HG02763 (cell line): ENCODE measurements around the gene SPRYD4.
"Not testable (repeated sequence)": the region's sequence is repeated elsewhere in the genome, so short reads cannot be mapped to it uniquely, and the experiment has no call there.

Experiments
- ATAC-seq: cut with Tn5 transposase; IDR thresholded peaks from one replicate; pipeline ENCODE4 v1.9.1; 2021; ENCODE audit warnings: mild to moderate bottlenecking, moderate library complexity; ENCODE audit not compliant: unreplicated experiment

The SPRYD4 gene

DNA sequence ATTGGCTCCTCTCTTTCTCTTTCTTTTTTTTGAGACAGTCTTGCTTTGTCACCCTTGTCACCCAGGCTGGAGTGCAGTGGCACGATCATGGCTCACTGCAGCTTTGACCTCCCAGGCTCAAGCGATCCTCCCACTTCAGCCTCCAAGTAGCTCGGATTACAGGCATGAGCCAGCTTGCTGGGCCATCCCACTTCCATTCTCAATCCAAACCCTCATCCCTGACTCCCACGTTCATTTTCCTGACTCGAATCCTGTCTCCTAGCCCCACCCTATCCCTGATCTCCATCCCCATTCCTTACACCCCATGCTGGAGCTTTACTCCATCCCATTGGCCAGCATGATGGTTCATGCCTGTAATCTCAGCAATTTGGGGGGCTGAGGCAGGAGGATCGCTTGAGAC is 7.8 kb downstream of the SPRYD4 start:
- ATAC-seq, result no peak

DNA sequence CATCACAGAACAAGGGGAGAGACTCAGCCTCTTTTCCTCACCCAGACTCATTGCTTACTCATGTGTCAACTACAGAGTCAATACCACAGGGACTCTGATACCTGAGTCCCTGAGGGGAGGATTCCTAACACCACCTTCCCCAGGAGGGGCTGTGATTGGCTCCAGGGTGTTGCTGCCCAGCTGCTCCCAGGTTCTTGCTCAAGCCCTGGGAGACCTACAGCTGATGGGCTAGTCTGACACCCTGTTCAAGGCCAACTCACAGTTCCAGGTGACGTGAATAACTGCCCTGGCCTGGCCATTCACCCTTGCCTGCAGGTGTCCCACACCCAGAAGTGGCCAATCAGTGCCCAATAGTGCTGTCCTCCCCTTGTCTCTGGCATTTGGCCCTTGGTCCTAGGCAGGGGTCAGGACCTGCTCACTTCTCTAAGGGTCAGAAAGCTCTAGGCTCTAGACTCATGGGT is 8.6 kb downstream of the SPRYD4 start:
- ATAC-seq, result no peak

DNA sequence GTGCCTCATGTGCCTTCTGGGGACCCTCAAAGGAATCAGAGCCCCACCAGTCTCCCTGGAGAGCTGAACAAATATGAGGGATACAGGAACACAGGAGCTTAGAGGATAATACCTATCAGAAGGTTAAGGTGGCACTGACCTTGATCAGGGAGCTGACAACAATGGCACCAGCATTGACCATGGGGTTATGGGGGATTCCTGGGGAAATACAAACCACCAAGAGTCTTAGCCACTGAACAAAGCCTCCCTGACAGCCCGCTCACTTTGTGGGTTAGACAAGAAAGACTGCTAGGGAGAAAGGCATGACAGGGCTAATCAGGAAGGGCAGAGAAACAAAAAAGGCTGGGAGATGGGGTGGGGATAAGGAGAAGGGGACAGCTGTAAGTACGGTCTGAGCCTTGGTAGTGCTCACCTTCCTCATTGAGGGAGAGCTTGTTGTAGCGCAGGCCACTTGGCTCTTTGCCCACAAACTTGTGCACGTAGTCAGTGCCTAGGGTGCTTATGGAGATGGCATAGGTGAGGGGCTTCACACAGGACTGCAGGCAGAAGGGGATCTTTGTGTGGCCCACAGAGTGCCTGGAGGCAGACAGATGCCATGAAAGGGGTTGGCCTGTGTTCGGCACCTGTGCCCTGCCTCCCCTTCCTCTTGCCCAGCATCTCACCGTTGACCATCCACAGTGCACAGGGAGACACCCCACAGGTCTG is 9.3 kb downstream of the SPRYD4 start:
- no peak for ATAC-seq

DNA sequence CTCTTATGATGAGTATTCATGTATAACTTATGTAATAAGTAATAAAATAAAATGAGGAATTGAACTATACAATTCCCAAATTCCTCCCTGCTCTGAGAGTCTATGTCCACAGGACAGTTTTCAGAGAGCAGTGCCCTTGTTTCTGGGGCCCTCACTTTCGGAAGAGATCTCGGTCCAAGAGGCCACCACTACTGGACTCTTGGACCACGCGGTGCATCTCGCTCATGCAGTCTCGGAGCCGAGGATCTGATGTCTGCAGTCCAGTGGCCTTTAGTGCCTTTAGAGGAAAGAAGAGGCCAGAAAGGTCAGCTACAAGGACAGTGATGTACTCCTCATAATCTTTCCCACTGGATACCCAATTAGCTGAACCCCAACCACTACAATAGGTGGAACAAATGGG is 11.2 kb downstream of the SPRYD4 start:
- ATAC-seq, result no peak

DNA sequence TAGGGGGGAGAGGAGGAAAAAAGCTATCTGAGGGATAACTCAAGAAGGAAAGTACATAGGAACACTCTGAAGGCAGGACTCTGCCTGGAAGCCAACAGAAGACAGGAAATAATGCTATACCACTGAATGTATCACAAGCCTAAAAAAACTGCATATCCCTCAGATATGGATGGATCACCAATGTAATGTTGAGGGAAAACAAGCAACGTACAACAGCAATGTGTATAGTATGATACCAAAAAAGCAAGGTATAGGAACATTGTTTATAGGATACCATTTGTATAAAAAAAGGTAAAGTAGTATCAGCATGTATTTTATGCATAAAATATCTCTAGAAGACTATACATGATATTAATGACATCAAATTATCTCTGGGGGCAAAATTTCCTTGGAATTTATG is 16.2 kb downstream of the SPRYD4 start:
- no peak for ATAC-seq

DNA sequence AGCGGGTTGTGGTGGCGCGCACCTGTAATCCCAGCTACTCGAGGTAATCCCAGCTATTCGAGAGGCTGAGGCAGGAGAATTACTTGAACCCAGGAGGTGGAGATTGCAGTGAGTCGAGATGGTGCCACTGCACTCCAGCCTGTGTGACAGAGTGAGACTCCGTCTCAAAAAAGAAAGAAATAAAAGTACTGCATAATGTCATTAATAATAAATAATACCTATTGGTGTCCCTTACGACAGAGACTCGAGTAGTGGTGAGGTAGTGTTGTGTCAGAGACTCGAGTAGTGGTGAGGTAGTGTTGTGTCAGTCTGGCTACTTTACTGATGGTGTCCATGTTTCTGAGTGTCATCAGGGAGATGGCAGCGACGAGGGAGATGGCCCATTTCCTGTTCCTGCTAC is 18.3 kb downstream of the SPRYD4 start:
- no peak for ATAC-seq

DNA sequence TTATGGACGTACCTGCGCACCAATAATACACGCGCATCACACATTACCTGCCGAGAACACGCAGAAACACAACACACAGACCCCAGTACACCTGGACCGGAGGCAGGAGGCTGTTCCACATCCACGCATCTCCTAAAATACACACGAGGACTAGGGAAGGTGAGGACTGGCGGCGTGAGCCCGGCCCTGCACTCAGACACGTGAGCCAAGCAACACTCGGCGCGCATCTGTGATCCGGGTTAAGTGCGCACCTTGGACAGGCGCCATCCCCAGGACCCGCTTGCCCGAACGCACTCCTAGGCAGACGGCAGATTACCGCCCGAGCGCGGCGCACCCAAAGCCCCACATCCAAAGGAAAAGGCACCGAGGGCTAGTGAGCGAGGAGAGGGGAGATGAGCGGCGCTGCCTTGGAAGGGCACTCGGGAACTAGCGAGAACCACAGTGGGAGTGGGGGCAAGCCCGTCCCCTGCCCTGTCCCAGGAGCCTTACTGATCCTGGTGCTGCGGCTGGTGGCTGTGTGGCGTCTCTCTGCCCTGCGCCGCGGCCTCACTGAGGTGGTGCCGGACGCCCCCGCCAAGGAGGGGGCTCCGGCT is 19.2 kb downstream of the SPRYD4 start:
- ATAC-seq, result no peak

DNA sequence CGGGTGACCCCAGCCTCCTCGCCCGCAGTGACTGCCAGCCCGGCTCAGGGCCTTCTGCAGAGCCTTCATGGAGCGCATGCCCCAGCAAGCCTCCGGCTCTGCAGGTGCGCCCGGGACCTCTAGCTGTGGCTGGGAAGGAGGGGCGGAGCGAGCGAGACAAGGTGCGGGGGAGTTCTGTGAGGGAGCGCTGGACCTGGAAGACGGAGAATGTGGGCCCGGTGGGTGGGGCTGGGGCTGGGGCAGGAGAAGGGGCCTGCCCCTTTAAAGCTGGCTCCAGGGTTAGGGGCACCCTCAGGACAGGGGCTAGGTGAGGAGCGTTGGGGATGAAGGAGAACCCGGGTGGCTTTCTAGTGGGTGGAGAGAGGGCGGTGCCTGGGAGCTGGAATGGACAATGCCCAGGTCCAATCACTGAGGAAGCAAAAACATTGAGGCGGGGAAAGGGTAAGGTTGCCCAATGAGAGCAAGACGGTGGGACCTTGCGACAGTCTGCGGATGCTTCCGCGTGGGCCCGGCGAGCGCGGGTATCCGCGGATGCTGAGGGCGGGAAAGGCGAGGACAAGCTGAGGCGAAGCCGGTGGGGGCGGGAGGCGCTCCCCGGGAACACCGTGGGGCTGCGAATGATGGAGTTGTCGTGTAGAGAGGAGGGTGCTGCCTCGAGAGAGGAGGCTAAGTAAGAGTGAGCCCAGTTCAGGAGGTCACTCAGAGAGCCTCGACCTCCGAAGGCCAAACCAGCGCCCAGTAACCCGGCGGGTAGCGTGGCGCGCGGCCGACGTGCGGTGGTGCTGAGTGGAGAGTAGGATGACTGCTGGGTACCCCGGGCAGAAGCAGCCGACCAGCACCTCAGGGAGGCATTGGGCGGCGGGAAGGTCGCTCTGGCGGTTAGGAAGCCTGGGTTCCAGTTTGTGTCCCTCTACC is 19.9 kb downstream of the SPRYD4 start, which contains the start of gene GLS2:
GLS2 (minus strand) TSS at position 121 of the 915 bp plus-strand sequence; CDS start at position 78, 43 bp downstream.
- peak; percentile 89 for ATAC-seq

DNA sequence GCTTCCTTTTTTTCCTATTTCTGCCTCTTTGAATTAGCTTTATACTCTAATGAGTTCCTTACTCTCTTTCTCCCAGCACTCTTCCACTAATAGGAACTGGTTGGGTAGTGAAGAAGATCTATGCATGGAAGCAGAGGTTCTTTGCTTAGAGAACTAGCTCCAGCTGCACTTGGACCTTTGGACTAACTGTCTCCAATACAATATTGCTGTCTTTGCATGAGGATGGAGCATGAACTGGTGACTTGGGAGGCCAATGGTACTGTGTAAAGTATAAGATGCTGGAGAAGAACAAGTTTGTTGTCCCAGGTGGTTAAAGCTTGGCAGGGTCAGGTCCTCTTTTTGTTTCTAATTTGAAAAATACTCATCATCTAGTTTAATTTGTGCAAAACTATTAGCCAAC is 22.0 kb downstream of the SPRYD4 start:
- no peak for ATAC-seq

DNA sequence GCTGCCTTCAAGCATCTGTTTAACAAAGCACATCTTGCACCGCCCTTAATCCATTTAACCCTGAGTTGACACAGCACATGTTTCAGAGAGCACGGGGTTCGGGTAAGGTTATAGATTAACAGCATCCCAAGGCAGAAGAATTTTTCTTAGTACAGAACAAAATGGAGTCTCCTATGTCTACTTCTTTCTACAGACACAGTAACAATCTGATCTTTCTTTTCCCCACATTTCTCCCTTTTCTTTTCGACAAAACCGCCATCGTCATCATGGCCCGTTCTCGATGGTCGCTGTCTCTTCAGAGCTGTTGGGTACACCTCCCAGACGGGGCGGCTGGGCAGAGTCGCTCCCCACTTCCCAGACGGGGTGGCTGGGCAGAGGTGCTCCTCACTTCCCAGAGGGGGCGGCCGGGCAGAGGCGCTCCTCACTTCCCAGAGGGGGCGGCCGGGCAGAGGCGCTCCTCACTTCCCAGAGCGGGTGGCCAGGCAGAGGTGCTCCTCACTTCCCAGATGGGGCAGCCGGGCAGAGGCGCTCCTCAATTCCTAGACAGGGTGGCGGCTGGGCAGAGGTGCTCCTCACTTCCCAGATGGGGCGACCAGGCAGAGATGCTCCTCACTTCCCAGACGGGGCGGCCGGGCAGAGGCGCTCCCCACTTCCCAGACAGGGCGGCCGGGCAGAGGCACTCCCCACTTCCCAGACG is 25.2 kb downstream of the SPRYD4 start:
- not testable (repeated sequence) for ATAC-seq

DNA sequence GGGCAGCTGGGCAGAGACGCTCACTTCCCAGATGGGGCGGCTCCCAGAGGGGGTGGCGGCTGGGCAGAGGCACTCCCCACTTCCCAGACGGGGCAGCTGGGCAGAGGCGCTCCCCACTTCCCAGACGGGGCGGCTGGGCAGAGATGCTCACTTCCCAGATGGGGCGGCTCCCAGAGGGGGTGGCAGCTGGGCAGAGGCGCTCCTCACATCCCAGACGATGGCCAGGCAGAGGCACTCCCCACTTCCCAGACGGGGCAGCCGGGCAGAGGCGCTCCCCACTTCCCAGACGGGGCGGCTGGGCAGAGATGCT is 25.7 kb downstream of the SPRYD4 start:
- ATAC-seq, result not testable (repeated sequence)

DNA sequence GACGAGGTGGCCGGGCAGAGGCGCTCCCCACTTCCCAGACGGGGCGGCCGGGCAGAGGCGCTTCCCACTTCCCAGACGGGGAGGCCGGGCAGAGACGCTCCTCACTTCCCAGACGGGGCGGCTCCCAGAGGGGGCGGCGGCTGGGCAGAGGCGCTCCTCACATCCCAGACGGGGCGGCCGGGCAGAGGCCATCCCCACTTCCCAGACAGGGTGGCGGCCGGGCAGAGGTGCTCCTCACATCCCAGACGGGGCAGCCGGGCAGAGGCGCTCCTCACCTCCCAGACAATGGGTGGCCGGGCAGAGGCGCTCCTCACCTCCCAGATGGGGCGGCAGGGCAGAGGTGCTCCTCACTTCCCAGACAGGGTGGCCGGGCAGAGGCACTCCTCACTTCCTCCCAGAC is 26.1 kb downstream of the SPRYD4 start:
- ATAC-seq, result not testable (repeated sequence)

DNA sequence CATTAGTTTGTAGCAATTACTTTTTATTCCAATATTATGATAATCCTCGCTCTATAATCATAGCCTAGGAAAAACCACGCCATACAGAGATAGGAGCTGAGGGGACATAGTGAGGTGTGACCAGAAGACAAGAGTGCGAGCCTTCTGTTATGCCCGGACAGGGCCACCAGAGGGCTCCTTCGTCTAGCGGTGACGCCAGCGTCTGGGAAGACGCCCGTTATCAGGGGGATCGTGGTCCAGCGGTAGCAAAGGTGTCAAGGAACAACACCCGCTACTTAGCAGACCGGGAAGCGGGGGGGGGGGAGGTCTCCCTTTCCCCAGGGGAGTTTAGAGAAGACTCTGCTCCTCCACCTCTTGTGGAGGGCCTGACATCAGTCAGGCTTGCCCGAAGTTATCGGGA is 28.3 kb downstream of the SPRYD4 start:
- ATAC-seq, result not testable (repeated sequence)

DNA sequence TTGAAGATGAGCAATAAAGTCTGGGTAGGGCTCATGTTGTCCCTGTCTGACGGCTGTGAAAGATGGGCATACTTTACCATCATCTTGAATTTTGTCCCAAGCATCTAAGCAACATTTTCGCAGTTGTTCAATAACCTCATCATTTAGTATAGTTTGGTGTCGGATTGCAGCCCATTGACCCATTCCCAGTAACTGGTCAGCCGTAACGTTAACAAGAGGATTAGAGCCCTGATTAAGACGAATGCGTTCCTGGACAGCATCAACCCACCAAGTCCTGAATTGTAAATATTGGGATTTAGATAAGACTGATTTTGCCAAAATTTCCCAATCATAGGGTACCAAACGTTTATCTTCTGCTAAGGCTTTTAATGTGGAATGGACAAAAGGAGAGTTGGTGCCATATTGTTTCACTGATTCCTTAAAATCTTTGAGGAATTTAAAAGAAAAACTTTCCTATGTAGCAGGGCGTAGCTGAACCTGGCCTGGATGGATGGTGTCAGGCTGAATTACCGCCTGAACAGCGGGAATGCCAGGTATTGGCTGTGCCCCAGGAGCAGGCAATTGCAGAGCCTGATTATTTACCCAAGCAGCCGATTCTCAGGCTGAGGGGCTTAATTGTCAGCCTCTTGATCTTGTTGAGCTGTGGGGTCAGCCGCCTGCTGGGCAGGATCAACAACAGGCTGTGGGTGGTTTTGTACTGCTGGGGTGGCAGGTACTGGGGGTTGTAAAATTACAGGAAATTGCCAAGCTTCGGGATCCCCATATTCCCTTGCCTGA is 29.9 kb downstream of the SPRYD4 start:
- ATAC-seq, result not testable (repeated sequence)

DNA sequence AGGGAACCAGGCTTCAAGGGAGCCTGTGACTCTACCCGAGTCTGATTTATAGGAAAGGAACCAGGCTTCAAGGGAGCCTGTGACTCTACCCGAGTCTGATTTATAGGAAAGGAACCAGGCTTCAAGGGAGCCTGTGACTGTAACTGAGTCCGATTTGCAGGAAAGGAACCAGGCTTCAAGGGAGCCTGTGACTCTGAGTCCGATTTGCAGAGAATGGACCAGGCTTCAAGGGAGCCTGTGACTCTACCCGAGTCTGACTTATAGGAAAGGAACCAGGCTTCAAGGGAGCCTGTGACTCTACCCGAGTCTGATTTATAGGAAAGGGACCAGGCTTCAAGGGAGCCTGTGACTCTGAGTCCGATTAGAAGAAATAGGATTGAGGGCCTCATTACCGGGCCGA is 31.1 kb downstream of the SPRYD4 start:
- not testable (repeated sequence) for ATAC-seq

DNA sequence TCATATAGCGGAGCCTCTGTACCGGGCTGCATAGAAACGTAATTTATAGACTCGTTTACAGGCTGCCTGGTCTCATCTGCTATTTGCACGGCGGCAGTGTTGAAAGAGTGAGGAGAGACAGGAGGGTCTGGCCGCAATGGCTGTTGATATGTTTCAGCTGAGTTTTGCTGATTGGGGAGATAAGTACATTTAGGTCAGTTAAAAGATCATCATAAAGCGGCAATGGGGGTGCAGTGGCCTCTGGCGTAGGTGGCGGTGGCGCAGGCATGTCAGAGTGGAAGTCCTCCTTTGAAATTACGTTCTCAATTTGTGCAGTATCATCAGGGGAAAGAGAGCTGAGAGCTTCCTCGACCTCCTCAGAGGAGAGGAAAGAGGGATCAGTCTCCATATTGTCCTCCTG is 31.5 kb downstream of the SPRYD4 start:
- ATAC-seq, result not testable (repeated sequence)

DNA sequence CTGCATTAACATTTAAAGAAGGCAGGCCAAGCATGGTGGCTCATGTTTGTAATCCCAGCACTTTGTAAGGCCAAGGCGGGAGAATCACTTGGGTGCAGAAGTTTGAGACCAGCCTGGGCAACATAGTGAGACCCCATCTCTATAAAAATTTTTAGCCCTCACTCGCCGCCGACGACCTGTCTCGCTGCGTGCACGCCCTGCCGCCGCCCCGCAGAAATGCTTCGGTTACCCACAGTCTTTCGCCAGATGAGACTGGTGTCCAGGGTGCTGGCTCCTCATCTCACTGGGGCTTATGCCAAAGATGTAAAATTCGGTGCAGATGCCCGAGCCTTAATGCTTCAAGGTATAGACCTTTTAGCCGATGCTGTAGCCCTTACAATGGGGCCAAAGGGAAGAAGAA is 42.4 kb downstream of the SPRYD4 start:
- ATAC-seq, result no peak

DNA sequence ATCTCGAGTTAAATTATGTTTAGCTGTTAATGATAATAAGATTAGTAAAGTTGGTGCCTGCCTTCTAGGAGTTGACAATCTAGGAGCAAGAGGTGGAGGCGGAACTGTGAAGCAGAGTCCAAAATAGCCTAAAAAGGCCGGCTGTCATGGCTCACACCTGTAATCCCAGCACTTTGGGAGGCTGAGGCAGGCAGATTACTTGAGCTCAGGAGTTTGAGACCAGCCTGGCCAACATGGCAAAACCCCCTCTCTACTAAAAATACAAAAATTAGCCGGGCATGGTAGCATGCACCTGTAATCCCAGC is 45.6 kb downstream of the SPRYD4 start:
- ATAC-seq, result not testable (repeated sequence)

DNA sequence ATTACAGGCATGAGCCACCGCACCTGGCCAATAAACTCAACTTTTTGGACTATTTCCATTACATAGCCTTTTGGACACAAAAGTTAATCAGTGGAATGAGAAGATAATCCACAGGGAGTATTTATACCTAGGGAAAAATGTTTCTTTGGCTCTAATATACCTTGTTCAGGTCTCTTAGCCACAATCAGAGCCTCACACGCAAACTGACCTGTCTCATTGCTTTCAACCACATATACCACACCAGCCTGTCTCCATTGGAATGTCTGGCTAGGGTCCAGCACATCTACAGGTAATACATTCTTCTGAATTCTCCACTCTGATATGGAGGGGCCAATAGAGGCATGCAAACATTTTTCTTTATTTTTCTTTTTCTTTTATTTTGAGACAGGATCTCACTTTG is 49.5 kb downstream of the SPRYD4 start:
- ATAC-seq, result no peak

DNA sequence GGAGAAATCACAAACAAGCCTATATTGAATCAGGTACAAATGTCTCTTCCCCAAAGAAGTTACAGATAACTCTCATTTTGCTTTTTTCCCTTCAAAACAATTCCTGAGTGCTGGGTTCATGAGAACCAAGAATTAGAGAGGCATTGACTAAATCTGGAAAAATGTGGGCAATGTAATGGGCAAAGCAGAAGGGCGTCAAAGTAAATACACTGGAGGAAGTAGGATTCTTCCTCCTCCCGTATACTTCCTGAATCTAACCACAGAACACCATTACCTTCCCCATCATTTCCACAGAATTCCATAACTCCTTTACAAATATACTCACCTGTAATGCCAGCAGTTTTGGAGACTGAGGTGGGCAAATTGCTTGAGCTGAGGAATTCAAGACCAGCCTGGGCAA is 50.2 kb downstream of the SPRYD4 start:
- no peak for ATAC-seq

DNA sequence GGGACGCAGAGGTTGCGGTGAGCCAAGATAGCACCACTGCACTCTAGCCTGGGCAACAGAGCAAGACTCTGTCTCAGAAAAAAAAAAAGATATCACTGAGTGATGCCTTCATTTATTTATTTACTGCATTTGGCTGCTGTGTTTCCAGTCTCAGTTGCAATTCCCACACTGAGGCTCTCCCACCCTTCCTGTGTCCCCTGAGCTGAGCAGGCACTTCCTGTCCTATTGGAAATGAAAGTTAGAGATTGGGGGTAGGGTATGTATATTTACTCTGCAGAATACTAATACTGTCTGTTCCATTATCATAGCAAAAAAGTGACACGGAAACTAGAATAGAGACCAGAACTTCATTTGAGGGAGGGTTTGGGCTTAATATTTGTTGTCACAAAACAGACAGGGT is 51.7 kb downstream of the SPRYD4 start:
- no peak for ATAC-seq
